ENCODE results near the gene SOBP.

- TF ChIP-seq POLR2A (IDR thresholded peaks at IDR 0.05; ENCODE audit: low read depth, low read length) = no peak
- no peak for TF ChIP-seq POLR2AphosphoS5 (IDR thresholded peaks at IDR 0.05; ENCODE audit: insufficient read depth, low read depth, low read length)
- TF ChIP-seq CTCF (IDR thresholded peaks at IDR 0.05; ENCODE audit: extremely low read depth in 1 of 2, insufficient read depth in 1 of 2, low read depth in 1 of 2, low read length in 2 of 2) = no peak
- no peak for TF ChIP-seq JUN (IDR thresholded peaks at IDR 0.05; ENCODE audit: borderline replicate concordance, insufficient read depth, insufficient read length, low read depth)
- no peak for TF ChIP-seq GATA2 (IDR thresholded peaks at IDR 0.05; ENCODE audit: insufficient read depth, insufficient read length, low read depth, low read length)
- TF ChIP-seq MAX (IDR thresholded peaks at IDR 0.05; ENCODE audit: insufficient read depth, insufficient read length) = no peak
- TF ChIP-seq FOS (IDR thresholded peaks at IDR 0.05; ENCODE audit: borderline replicate concordance, insufficient read depth, low read length) = no peak
Observed at GRCh38 chr6:107676042-107676441, 186.1 kb downstream of the SOBP start.
